Fibroblast of skin of right biceps (primary cell): ENCODE measurements around the gene SLC11A1.

Source experiments
- DNase-seq: peaks from one replicate; pipeline ENCODE4 v3.0.0-alpha.2; 2013

The SLC11A1 gene

DNA sequence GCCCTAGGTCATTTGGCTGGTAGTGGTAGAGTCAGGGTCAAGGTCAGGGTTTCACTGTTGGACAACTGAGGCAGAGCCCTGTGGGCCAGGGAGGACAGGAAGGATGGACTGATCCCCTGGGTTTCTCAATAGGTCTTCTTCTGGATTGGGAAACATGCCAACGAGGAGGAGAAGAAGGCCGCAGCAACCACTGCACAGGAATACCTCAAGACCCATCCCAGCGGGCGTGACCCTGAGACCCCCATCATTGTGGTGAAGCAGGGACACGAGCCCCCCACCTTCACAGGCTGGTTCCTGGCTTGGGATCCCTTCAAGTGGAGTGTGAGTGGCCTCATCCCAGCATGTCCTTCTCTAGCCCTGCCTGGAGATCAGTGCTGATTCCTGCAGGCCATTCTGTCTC is 54.9 kb downstream of the SLC11A1 start:
- no peak for DNase-seq

DNA sequence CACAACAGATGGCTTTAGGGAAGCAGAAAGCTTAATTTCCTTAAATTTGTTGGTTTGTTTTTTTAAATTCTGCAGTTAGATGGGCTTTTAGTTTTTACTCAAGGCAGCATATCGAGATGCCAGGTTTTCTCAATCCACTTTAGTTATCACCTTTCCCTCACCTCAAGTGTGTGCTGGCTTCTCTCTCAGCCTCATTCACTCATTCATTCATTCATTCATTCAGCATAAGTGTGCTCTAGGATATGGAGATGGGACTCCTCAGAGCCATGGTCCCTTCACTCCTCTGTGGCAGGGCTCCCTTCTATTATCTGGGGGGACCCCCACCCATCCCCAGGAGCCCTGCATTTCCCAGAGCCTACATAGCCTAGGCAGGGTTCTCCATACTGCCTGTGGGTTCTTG is 55.9 kb downstream of the SLC11A1 start:
- DNase-seq: no peak

DNA sequence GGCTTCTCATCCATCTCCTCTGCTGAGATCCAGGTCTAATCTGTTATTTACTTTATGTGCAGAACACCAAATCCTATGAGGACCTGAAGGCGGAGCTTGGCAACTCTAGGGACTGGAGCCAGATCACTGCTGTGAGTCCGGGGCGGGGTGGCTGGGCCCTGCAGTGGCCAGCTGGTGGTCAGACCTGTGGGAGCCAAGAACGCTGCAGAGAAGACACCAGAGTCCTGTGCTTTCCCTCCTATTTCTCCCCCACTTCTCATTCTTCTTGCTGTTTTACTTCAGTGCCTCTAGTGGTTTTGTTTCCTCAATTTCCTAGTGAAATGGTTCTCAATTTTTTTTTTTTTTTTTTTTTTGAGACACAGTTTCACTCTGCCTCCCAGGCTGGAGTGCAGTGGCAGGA is 56.5 kb downstream of the SLC11A1 start:
- no peak for DNase-seq

DNA sequence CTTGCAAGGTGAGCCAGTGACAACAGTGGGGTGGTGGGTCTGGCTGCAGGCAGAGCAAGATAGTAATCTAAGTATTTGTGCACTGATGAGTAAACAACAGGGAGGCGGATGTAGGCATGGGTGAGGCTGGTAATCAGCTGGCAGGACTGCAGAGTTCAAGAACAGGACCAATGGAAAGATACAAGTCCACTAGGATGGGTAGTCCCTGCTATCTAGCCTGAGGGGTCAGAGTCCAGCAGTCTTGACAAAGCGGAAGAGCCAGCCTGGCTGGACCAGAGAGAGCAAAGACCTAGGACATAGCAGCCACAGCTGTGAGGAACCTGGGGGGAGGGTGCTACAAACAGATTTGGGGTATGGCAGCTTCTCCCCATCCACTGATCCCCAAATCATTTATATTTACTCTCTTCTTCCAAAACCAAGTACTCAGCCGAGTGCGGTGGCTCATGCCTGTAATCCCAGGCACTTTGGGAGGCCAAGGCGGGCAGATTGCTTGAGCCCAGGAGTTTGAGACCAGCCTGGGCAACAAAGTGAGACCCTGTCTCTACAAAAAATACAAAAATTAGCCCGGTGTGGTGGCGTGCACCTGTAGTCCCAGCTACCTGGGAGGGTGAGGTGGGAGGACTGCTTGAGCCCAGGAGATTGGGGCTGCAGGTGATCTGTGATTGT is 62.8 kb downstream of the SLC11A1 start:
- no peak for DNase-seq

DNA sequence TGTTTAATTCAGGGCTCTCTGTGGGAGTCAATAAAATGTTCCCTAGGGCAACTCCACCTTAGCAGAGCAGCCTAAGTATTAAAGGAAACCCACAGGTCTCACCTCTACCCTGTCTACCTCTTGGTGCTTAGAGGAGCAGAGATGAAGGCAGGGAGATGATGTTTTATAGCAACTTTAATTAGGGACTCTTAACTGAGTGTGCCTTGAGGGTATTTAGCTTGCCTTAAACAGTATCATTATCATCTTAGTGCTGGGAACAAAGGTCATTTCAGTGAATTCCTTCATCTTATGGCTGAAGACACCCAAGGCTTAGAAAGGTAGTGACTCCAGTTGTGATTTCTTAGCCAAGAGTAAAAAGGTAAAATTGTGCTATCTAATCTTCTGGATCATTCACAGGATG is 63.5 kb downstream of the SLC11A1 start:
- no peak for DNase-seq
